NT2/D1 (cell line): ENCODE data around the gene SLC12A8.
A peak's percentile ranks its signal among the peaks of the same experiment; 100 is the strongest.

Source experiments
- DNase-seq: peaks from one replicate; pipeline ENCODE4 v3.0.0-alpha.2; 2011; ENCODE audit warnings: low read depth, low spot score
- H3K27me3 ChIP-seq: 2 replicates; pipeline ENCODE4 v1.6.0; 2011; ENCODE audit warnings: mild to moderate bottlenecking; ENCODE audit not compliant: insufficient read length, insufficient read depth
- H3K36me3 ChIP-seq: 2 replicates; pipeline ENCODE4 v1.6.1; 2011; ENCODE audit warnings: mild to moderate bottlenecking, low read length, mixed read lengths; ENCODE audit not compliant: insufficient read depth, insufficient read length
- H3K4me1 ChIP-seq: 2 replicates; pipeline ENCODE4 v1.5.1; 2011; ENCODE audit not compliant: insufficient read depth, insufficient read length
- H3K4me3 ChIP-seq: 2 replicates; pipeline ENCODE4 v1.5.1; 2011; ENCODE audit warnings: low read depth; ENCODE audit not compliant: insufficient read length
- H3K9ac ChIP-seq: 2 replicates; pipeline ENCODE4 v1.6.0; 2011; ENCODE audit warnings: low read depth; ENCODE audit not compliant: insufficient read length
- H3K9me3 ChIP-seq: 2 replicates; pipeline ENCODE4 v1.5.1; 2011; ENCODE audit warnings: mild to moderate bottlenecking, low read length; ENCODE audit not compliant: insufficient read depth
- SUZ12 ChIP-seq: IDR thresholded peaks from 2 replicates; pipeline ENCODE4 v1.6.1; 2011; ENCODE audit not compliant: insufficient read length, insufficient read depth; ENCODE audit errors: extremely low read depth
- YY1 ChIP-seq: IDR thresholded peaks from 2 replicates; pipeline ENCODE4 v1.6.1; 2011; ENCODE audit not compliant: insufficient read length, insufficient read depth
- ZNF274 ChIP-seq: IDR thresholded peaks from 2 replicates; pipeline ENCODE4 v1.6.1; 2011; ENCODE audit warnings: mild to moderate bottlenecking, low read depth, low read length

The SLC12A8 gene

DNA sequence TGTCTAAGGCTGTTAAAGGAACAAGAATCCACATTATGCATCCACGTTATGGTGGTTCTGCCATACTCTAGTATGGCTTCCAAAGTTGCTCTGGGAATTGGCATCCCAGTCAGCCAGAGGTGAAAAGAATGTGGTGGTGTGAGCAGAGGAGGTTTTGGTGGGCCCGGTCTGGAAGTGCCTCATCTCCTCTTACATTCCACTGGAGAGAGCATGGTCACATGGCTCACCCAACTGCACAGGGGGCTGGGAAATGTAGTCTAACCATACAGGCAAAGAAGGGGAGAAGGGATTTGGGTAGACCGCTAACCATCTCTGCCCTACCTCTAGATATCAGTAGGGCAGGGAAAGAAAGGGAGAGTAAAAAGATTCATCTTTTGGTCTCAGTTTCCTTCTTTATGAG, 153.6 kb downstream of the SLC12A8 start:
- Histone ChIP-seq H3K36me3 (peaks cover 2% of the 10 kb centered on the region), H3K4me3 (no peak overlapping the region), H3K9me3 (no peaks in the 10 kb centered on the region), H3K4me1 (peaks cover 11% of the 10 kb centered on the region), H3K27me3 (peaks cover 19% of the 10 kb centered on the region), H3K9ac (no peak overlapping the region)
- TF ChIP-seq SUZ12 (no peak), YY1 (no peak), ZNF274 (no peak)
- DNase-seq = no peak

DNA sequence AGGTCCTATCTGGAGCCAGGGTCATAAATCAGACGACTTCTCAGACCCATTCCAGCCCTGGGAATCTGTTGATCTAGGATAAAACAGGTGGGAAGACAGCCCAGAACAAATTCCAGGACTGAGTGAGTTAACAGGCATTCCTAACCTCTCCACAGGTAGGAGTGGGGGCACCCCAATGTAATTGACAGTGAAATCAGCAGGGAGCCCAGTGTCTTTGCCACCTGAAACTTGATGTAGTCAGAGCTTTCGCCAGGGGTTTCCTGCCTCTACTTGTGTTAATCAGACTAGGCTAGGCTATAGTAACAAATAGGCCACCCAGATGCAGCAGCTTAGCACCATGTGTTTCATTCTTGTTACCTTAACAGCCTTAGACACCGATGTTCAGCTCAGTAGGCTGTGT, 154.0 kb downstream of the SLC12A8 start:
- Histone ChIP-seq H3K36me3 (peaks cover 6% of the 10 kb centered on the region), H3K9me3 (no peaks in the 10 kb centered on the region), H3K27me3 (peaks cover 19% of the 10 kb centered on the region), H3K4me3 (no peak overlapping the region), H3K4me1 (peaks cover 11% of the 10 kb centered on the region), H3K9ac (no peak overlapping the region)
- TF ChIP-seq ZNF274 (no peak), SUZ12 (no peak), YY1 (no peak)
- no peak for DNase-seq

DNA sequence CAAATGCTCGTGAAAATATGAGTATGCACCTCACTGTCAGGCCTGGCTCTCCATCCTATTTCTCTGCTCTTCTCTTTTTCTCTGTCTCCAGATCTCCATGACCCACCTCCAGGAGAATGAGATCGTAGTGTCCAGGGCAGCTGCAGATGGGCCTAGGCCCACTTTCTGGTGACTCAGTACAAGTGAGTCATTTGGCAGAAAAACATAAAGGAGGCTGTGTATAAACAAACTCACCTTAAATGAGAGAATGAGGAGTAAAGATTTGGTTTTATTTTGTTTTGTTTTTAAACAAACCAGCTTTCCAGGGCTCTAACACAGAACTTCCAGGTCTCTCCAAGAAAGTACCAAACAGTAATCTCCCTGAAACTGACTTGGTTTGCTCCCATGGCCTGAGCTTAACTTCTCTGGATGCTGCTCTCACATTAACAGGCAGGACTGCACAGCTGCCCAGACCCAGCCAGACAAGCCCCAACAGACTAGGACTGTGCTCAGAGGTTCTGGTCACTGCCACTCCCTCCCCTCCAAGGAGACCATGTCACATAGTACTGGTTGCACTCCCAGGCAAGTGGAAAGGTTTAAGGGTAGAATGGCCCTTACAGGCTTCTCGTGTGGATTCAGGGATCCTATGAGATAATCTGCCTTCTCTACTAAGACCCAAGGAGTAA, 155.2 kb downstream of the SLC12A8 start:
- H3K9ac ChIP-seq = no peak overlapping the region
- H3K27me3 ChIP-seq = peaks cover 19% of the 10 kb centered on the region
- H3K36me3 ChIP-seq = peaks cover 9% of the 10 kb centered on the region
- H3K4me3 ChIP-seq = no peak overlapping the region
- no peaks in the 10 kb centered on the region for H3K9me3 ChIP-seq
- DNase-seq = no peak
- H3K4me1 ChIP-seq = peaks cover 16% of the 10 kb centered on the region
- TF ChIP-seq SUZ12 (no peak), YY1 (no peak), ZNF274 (no peak)

DNA sequence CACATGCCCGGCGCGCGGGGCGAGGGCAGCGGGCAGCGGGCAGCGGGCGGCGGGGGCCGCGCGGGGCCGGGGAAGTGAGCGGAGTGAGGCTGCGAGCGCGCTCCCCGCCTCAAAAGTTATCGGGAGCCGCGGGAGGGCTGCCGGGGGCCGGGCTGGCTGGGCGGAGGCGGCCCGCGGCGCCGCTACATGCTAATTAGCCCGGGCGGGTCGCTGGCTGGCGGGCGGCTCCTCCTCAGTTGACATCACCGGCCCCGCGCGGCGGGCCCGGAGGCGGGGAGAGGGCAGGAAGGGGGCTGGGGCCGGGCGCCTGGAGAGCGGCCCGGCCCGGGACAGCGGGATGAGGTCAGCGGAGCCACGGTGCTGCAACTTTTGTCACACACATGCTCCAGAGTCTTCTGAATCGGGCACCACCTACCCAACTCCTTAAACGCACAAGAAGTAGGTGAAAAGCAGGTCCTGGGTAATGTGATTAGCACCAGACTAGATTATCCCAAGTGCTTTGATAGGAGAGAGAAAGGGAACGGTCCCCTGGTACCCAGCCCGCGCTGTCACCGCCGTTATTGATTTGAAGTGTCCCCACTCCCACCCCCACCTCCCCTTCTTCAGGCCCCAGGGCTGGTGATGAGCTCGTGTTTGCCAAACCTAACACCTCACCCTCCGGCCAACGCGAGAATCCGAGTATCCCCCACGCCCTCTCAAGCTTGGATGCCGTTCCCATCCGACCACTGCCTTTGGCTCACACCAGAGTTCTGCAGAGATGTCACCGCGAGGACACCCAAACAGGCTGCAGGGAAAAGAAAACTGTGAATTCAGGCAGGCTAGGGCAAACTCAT, 156.4 kb downstream of the SLC12A8 start, which contains the start of gene HEG1:
TSS of gene HEG1 (minus strand) at position 85 of the 833 bp plus-strand sequence. CDS start 107 bp downstream, outside the sequence.
- no peak for DNase-seq
- Histone ChIP-seq H3K9me3 (no peaks in the 10 kb centered on the region), H3K4me3 (peak within 1 kb of the TSS; percentile 61), H3K4me1 (peaks cover 11% of the 10 kb centered on the region), H3K27me3 (peaks cover 19% of the 10 kb centered on the region), H3K9ac (peak within 1 kb of the TSS; percentile 79), H3K36me3 (peaks cover 12% of the 10 kb centered on the region)
- TF ChIP-seq ZNF274 (no peak), SUZ12 (no peak), YY1 (no peak)

DNA sequence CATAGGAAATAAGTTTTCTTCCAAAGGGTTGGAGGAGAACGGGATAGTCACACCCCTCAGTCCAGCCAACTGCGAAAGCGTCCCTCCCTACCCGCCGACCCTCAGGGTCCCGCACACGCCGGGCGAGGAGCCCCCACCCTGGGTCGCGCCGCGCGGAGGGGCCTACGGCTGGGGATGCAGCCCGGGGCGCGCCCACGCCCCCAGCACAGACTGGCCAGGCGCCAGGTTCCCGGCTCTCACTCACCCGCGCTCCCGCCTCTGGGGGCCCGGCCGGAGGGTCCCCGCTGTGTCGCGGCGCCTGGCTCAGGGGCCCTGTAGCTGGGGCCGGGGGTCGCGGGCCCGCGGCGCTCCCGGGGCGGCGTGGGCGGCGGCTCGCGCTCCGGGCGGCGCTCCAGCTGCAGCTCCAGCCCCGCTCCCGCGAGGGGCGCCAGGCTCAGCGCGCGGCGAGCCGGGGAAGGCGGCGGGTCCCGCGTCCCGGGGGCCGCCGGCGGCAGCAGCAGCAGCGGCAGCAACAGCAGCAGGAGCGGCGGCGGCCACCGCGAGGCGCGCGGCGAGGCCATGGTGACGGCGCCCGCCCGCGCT, 157.1 kb downstream of the SLC12A8 start:
- Histone ChIP-seq H3K4me3 (peak overlapping the region; percentile 61), H3K36me3 (peaks cover 18% of the 10 kb centered on the region), H3K27me3 (peaks cover 19% of the 10 kb centered on the region), H3K4me1 (peaks cover 13% of the 10 kb centered on the region), H3K9ac (peak overlapping the region; percentile 79), H3K9me3 (no peaks in the 10 kb centered on the region)
- no peak for TF ChIP-seq YY1
- TF ChIP-seq ZNF274 = no peak
- TF ChIP-seq SUZ12 = no peak
- DNase-seq = no peak

DNA sequence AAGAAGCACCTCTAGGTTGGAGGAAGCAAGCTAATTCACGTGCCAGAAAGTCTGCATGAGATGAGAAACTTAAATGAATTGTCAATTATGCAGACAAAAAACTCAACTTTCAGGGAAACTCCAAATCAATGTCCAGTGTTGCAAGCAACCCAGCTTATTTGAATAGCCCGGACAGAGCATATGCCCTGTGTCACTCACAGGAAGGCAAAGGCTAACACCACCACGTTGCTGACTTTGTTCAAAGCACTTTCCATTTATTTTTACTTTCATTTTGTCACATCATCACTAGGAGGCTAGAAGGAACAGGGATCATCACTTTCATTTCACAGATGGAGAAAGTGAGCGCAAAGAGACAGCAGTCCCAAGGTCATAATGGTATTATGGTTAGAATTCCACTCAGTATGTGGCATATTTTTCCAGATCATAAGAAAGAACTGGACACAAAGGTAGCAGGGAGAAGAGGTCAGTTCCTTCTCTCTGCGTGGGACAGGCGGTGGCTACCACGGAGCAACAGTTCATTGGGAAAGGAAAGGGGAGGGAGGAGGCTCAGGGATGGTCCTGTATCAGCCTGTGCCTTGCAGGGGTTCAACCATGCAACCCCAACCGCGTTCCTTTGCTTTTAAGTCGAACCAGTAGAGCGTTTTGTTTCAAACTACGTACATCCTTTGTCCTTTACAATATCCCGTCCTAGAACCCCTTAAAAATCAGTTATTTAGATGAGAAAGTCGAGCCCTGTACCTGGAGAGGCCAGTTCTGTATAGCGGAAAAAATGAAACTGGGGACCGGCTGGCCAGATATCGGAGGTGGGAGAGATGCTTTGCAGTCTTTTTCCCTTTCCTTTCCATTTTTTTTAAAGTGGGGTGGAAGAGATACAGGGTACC, 157.9 kb downstream of the SLC12A8 start:
- no peak for DNase-seq
- peak overlapping the region; percentile 79 for H3K9ac ChIP-seq
- H3K4me1 ChIP-seq = peaks cover 13% of the 10 kb centered on the region
- no peaks in the 10 kb centered on the region for H3K9me3 ChIP-seq
- peak overlapping the region; percentile 61 for H3K4me3 ChIP-seq
- H3K27me3 ChIP-seq = peaks cover 19% of the 10 kb centered on the region
- peaks cover 23% of the 10 kb centered on the region for H3K36me3 ChIP-seq
- TF ChIP-seq YY1 (no peak), SUZ12 (no peak), ZNF274 (no peak)
